Stimulated activated naive CD4-positive, alpha-beta T cell (primary cell): ENCODE data around the gene CLIC5.
A peak's percentile ranks its signal among the peaks of the same experiment; 100 is the strongest.

ENCODE experiments used
- DNase-seq, 6 experiments: peaks; one replicate each; lab custom pipeline; 2025; lab: John Stamatoyannopoulos, UW

CLIC5 gene

GRCh38 chr6:46015119-46015968 lies at the start of gene CLIC5:
Gene CLIC5 (minus strand): TSS chr6:46015860. CDS start chr6:46015542, 318 bp downstream.
- peak in 3 of 6 experiments; percentile 4 to 55 (median 21) for DNase-seq

GRCh38 chr6:46062991-46063390 lies 47.3 kb upstream of the CLIC5 start:
- no peak for DNase-seq

- DNase-seq: no peak
These were observed 46.7 kb upstream of the CLIC5 start for GRCh38 chr6:46062312-46062711.

GRCh38 chr6:46061497-46061896 lies 45.8 kb upstream of the CLIC5 start:
- DNase-seq: no peak

GRCh38 chr6:46059608-46060007 lies 43.9 kb upstream of the CLIC5 start:
- no peak for DNase-seq

GRCh38 chr6:46058951-46059350 lies 43.3 kb upstream of the CLIC5 start:
- no peak for DNase-seq

- no peak for DNase-seq
These were observed 42.1 kb upstream of the CLIC5 start for GRCh38 chr6:46057792-46058191.

GRCh38 chr6:46056906-46057529 lies 41.4 kb upstream of the CLIC5 start:
- no peak for DNase-seq

GRCh38 chr6:46054516-46054915 lies 38.9 kb upstream of the CLIC5 start:
- DNase-seq: no peak

GRCh38 chr6:46053039-46053933 lies 37.6 kb upstream of the CLIC5 start:
- DNase-seq: no peak

- DNase-seq: no peak
These were observed 36.8 kb upstream of the CLIC5 start for GRCh38 chr6:46052479-46052878.

- no peak for DNase-seq
These were observed 36.3 kb upstream of the CLIC5 start for GRCh38 chr6:46051962-46052361.

GRCh38 chr6:46050845-46051405 lies 35.3 kb upstream of the CLIC5 start:
- DNase-seq: no peak

GRCh38 chr6:46048646-46049297 lies 33.1 kb upstream of the CLIC5 start:
- DNase-seq: no peak

GRCh38 chr6:46046558-46047174 lies 31.0 kb upstream of the CLIC5 start:
- no peak for DNase-seq

- DNase-seq: no peak
These were observed 29.4 kb upstream of the CLIC5 start for GRCh38 chr6:46044881-46045617.

- DNase-seq: peak in 1 of 6 experiments; percentile 3
These were observed 26.8 kb upstream of the CLIC5 start for GRCh38 chr6:46042355-46042999.

- DNase-seq: no peak
These were observed 24.6 kb upstream of the CLIC5 start for GRCh38 chr6:46040288-46040687.

- DNase-seq: no peak
These were observed 24.0 kb upstream of the CLIC5 start for GRCh38 chr6:46039646-46040045.

- DNase-seq: no peak
These were observed 21.3 kb upstream of the CLIC5 start for GRCh38 chr6:46036911-46037310.
